ENCODE results near the gene ZNF878. TPM values are rescaled to one million over a fixed set of nuclear protein-coding genes. Genes with fewer than 3 reads are reported as not detected.
A peak's percentile ranks its signal among the peaks of the same experiment; 100 is the strongest.

ZNF878 gene
- total RNA-seq: not detected

GRCh38 chr19:12052497-12053169 is at the start of gene ZNF878:
TSS of gene ZNF878 (minus strand) at chr19:12052961. CDS start at chr19:12052801, 160 bp downstream.
- WGBS: under 1% methylated on average over 38 of the region's 46 CpGs
- H3K27ac ChIP-seq: peak within 1 kb of the TSS; percentile 66 to 70
- no peaks in the 10 kb centered on the region for H3K36me3 ChIP-seq
- no peaks in the 10 kb centered on the region for H3K9me3 ChIP-seq
- DNase-seq (ENCODE audit: low spot score): peak; percentile 96
- no peaks in the 10 kb centered on the region for H3K4me1 ChIP-seq (replicated peaks)
- peak within 1 kb of the TSS; percentile 51 to 60 for H3K4me3 ChIP-seq
- intact Hi-C loops (cut with DNase I): no loop called here
- no peaks in the 10 kb centered on the region for H3K27me3 ChIP-seq (replicated peaks; ENCODE audit: insufficient read depth)
- TF ChIP-seq CTCF (IDR thresholded peaks at IDR 0.05): no peak
- TF ChIP-seq POLR2A (IDR thresholded peaks at IDR 0.05): peak; percentile 97
- TF ChIP-seq POLR2AphosphoS5 (IDR thresholded peaks at IDR 0.05): peak; percentile 100

DNA sequence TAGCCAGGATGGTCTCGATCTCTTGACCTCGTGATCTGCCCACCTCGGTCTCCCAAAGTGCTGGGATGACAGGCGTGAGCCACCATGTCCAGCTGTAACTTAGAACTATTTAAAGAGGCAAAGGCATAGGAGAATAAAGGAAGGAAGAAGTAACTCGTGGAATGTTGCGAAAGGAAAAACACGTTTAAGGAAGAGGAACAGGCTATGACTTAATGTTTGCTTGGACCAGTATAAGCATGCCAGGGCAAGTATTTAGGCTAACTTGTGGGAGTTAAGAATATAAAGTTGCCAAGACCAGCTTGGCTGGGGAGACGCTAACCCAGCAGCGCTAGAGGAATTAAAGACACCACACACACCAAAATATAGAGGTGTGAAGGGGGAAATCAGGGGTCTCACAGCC is 45.3 kb upstream of the ZNF878 start:
- WGBS: 87% methylated on average over 9 of the region's 9 CpGs
- H3K4me3 ChIP-seq: no peak overlapping the region
- H3K4me1 ChIP-seq (replicated peaks): no peaks in the 10 kb centered on the region
- H3K27ac ChIP-seq: no peak overlapping the region
- H3K36me3 ChIP-seq: no peaks in the 10 kb centered on the region
- no peaks in the 10 kb centered on the region for H3K9me3 ChIP-seq
- intact Hi-C loops (cut with DNase I): no loop called here
- H3K27me3 ChIP-seq (replicated peaks; ENCODE audit: insufficient read depth): no peaks in the 10 kb centered on the region
- DNase-seq (ENCODE audit: low spot score): no peak
- TF ChIP-seq POLR2AphosphoS5 (IDR thresholded peaks at IDR 0.05) (no peak), CTCF (IDR thresholded peaks at IDR 0.05) (no peak), POLR2A (IDR thresholded peaks at IDR 0.05) (no peak)

- Histone ChIP-seq H3K9me3 (no peaks in the 10 kb centered on the region), H3K27me3 (replicated peaks; ENCODE audit: insufficient read depth) (no peaks in the 10 kb centered on the region), H3K4me3 (no peak overlapping the region), H3K27ac (no peak overlapping the region), H3K4me1 (replicated peaks) (no peaks in the 10 kb centered on the region), H3K36me3 (no peaks in the 10 kb centered on the region)
- no peak for DNase-seq (ENCODE audit: low spot score)
- 100% methylated on average over 4 of the region's 4 CpGs for WGBS
- intact Hi-C loops (cut with DNase I): no loop called here
- TF ChIP-seq POLR2AphosphoS5 (IDR thresholded peaks at IDR 0.05) (no peak), CTCF (IDR thresholded peaks at IDR 0.05) (no peak), POLR2A (IDR thresholded peaks at IDR 0.05) (no peak)
These were observed 42.5 kb upstream of the ZNF878 start for GRCh38 chr19:12095111-12095790.

DNA sequence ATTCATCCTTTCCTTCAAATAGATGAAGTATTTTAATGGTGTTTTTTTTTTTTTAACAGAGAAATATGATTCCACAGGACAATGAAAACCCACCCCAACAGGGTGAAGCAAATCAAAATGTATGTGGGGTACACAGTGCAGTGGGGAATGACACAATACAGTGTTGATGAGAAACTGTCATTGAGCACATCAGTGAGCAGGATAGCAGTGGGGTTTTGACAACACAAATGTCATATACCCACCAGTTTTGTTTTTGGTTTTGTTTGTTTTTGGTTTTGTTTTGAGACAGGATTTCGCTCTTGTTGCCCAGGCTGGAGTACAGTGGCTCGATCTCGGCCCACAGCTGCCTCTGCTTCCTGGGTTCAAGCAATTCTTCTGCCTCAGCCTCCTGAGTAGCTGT is 41.0 kb upstream of the ZNF878 start:
- Histone ChIP-seq H3K4me3 (no peak overlapping the region), H3K27ac (no peak overlapping the region), H3K4me1 (replicated peaks) (no peaks in the 10 kb centered on the region), H3K36me3 (no peaks in the 10 kb centered on the region), H3K27me3 (replicated peaks; ENCODE audit: insufficient read depth) (no peaks in the 10 kb centered on the region), H3K9me3 (no peaks in the 10 kb centered on the region)
- WGBS: 95% methylated on average over 3 of the region's 3 CpGs
- TF ChIP-seq CTCF (IDR thresholded peaks at IDR 0.05) (no peak), POLR2AphosphoS5 (IDR thresholded peaks at IDR 0.05) (no peak), POLR2A (IDR thresholded peaks at IDR 0.05) (no peak)
- DNase-seq (ENCODE audit: low spot score): no peak
- intact Hi-C loops (cut with DNase I): no loop called here

DNA sequence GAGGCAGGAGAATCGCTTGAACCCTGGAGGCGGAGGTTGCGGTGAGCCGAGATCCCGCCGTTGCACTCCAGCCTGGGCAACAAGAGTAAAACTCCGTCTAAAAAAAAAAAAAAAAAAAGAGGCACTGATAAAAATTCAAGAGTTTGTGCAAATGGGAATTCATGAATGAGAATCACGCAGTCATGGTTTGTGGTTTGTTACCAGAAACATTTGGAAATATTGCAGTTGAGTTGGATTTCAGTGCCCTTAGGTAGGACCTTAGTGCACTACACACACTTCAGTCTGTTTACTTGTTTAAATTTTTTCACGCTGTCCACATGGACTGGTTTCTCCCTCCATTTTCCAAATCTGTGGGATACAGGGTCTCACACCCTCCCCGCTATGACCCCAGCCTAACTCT is 40.2 kb upstream of the ZNF878 start:
- peak overlapping the region; percentile 41 to 43 for H3K4me3 ChIP-seq
- no peaks in the 10 kb centered on the region for H3K9me3 ChIP-seq
- no peaks in the 10 kb centered on the region for H3K36me3 ChIP-seq
- DNase-seq (ENCODE audit: low spot score): no peak
- WGBS: 34% methylated on average over 10 of the region's 10 CpGs
- no peak for TF ChIP-seq POLR2AphosphoS5 (IDR thresholded peaks at IDR 0.05)
- TF ChIP-seq POLR2A (IDR thresholded peaks at IDR 0.05): no peak
- no peak for TF ChIP-seq CTCF (IDR thresholded peaks at IDR 0.05)
- intact Hi-C loops (cut with DNase I): no loop called here
- no peaks in the 10 kb centered on the region for H3K4me1 ChIP-seq (replicated peaks)
- H3K27me3 ChIP-seq (replicated peaks; ENCODE audit: insufficient read depth): no peaks in the 10 kb centered on the region
- H3K27ac ChIP-seq: no peak overlapping the region
